H9 (cell line): ENCODE measurements around the gene CERS1. TPM values are rescaled to one million over a fixed set of nuclear protein-coding genes. Genes with fewer than 3 reads are reported as not detected.

Source experiments
- DNase-seq: peaks from one replicate; pipeline ENCODE4 v3.0.0-alpha.2; 2017
- H2AFZ ChIP-seq: one replicate; pipeline ENCODE4 v1.6.1; 2013; ENCODE audit warnings: mild to moderate bottlenecking, low read length, control low read depth, moderate library complexity
- H2AK5ac ChIP-seq: 2 replicates; pipeline ENCODE4 v1.6.1; 2013; ENCODE audit warnings: low read length, control low read depth, mixed read lengths; ENCODE audit not compliant: insufficient read length
- H2BK120ac ChIP-seq: one replicate; pipeline ENCODE4 v1.6.1; 2013; ENCODE audit warnings: low read depth, mild to moderate bottlenecking, low read length, control low read depth, inconsistent platforms; ENCODE audit not compliant: poor library complexity, severe bottlenecking
- H2BK12ac ChIP-seq: 2 replicates; pipeline ENCODE4 v1.6.1; 2013; ENCODE audit warnings: low read length, control low read depth, mixed read lengths, low read depth; ENCODE audit not compliant: insufficient read length
- H2BK15ac ChIP-seq: 2 replicates; pipeline ENCODE4 v1.6.1; 2013; ENCODE audit warnings: low read depth, low read length, control low read depth
- H2BK20ac ChIP-seq: one replicate; pipeline ENCODE4 v1.6.1; 2013; ENCODE audit warnings: low read depth, mild to moderate bottlenecking, low read length, control low read depth, inconsistent platforms; ENCODE audit not compliant: poor library complexity, severe bottlenecking
- H2BK5ac ChIP-seq: 2 replicates; pipeline ENCODE4 v1.6.1; 2013; ENCODE audit warnings: low read length, control low read depth, mixed read lengths; ENCODE audit not compliant: insufficient read length
- H3K14ac ChIP-seq: 2 replicates; pipeline ENCODE4 v1.6.1; 2013; ENCODE audit warnings: low read length, control low read depth; ENCODE audit not compliant: insufficient read depth
- H3K18ac ChIP-seq: 2 replicates; pipeline ENCODE4 v1.6.1; 2013; ENCODE audit warnings: low read depth, mild to moderate bottlenecking, mixed read lengths, low read length, control low read depth; ENCODE audit not compliant: insufficient read length
- H3K23ac ChIP-seq: 2 replicates; pipeline ENCODE4 v1.6.1; 2013; ENCODE audit warnings: low read length, control low read depth, mixed read lengths, low read depth; ENCODE audit not compliant: insufficient read length
- H3K23me2 ChIP-seq: 2 replicates; pipeline ENCODE4 v1.6.1; 2013; ENCODE audit warnings: low read depth, mild to moderate bottlenecking, mixed read lengths, low read length, control low read depth; ENCODE audit not compliant: insufficient read length, poor library complexity, severe bottlenecking
- H3K27ac ChIP-seq: 2 replicates; pipeline ENCODE4 v1.5.1; 2013; ENCODE audit warnings: low read length, control low read depth, mixed read lengths, low read depth; ENCODE audit not compliant: insufficient read length
- H3K27me3 ChIP-seq: 2 replicates; pipeline ENCODE4 v1.6.1; 2013; ENCODE audit warnings: low read length, control low read depth, inconsistent platforms; ENCODE audit not compliant: insufficient read depth
- H3K4ac ChIP-seq: 2 replicates; pipeline ENCODE4 v1.6.1; 2013; ENCODE audit warnings: low read depth, mild to moderate bottlenecking, control low read depth, inconsistent platforms, low read length, moderate library complexity
- H3K4me1 ChIP-seq: 2 replicates; pipeline ENCODE4 v1.6.1; 2013; ENCODE audit warnings: low read length, control low read depth, inconsistent platforms; ENCODE audit not compliant: insufficient read depth
- H3K4me2 ChIP-seq: 2 replicates; pipeline ENCODE4 v1.6.1; 2013; ENCODE audit warnings: low read length, control low read depth, mixed read lengths; ENCODE audit not compliant: insufficient read length, insufficient read depth
- H3K56ac ChIP-seq: 2 replicates; pipeline ENCODE4 v1.6.1; 2013; ENCODE audit warnings: low read depth, mild to moderate bottlenecking, mixed read lengths, low read length, control low read depth; ENCODE audit not compliant: insufficient read length
- H3K79me1 ChIP-seq: 2 replicates; pipeline ENCODE4 v1.6.1; 2013; ENCODE audit warnings: low read depth, mild to moderate bottlenecking, moderate library complexity, low read length, control low read depth, inconsistent platforms; ENCODE audit not compliant: insufficient read depth, poor library complexity, severe bottlenecking
- H3K79me2 ChIP-seq: 2 replicates; pipeline ENCODE4 v1.6.1; 2013; ENCODE audit warnings: low read length, control low read depth, inconsistent platforms; ENCODE audit not compliant: insufficient read depth
- H3K9ac ChIP-seq: 2 replicates; pipeline ENCODE4 v1.6.1; 2013; ENCODE audit warnings: low read length, control low read depth, mixed read lengths; ENCODE audit not compliant: insufficient read length; ENCODE audit errors: extremely low read depth
- H3K9me3 ChIP-seq: one replicate; pipeline ENCODE4 v1.6.1; 2013; ENCODE audit warnings: low read depth, low read length, inconsistent platforms; ENCODE audit not compliant: control insufficient read depth
- H3T11ph ChIP-seq: one replicate; pipeline ENCODE4 v1.6.1; 2013; ENCODE audit warnings: mild to moderate bottlenecking, low read length, control low read depth, inconsistent platforms
- H4K20me1 ChIP-seq: one replicate; pipeline ENCODE4 v1.6.1; 2013; ENCODE audit not compliant: control insufficient read depth, insufficient read length, insufficient read depth
- H4K5ac ChIP-seq: 2 replicates; pipeline ENCODE4 v1.6.1; 2013; ENCODE audit warnings: low read depth, mild to moderate bottlenecking, mixed read lengths, low read length, control low read depth; ENCODE audit not compliant: insufficient read length
- H4K8ac ChIP-seq: replicated peaks from 2 replicates; pipeline ENCODE4 v1.6.1; 2013; ENCODE audit warnings: low read length, control low read depth, mixed read lengths, low read depth; ENCODE audit not compliant: insufficient read length
- H4K91ac ChIP-seq: 2 replicates; pipeline ENCODE4 v1.6.1; 2013; ENCODE audit warnings: low read depth, mild to moderate bottlenecking, moderate library complexity, mixed read lengths, low read length, control low read depth; ENCODE audit not compliant: insufficient read length
- H3K27ac Mint-ChIP-seq, 3 experiments: 2 replicates in 2 of 3; 3 replicates in 1 of 3; pipeline ENCODE4 v1.8.0; 2020 to 2021; ENCODE audit warnings: mixed read lengths in 3 of 3, mild to moderate bottlenecking in 1 of 3, moderate library complexity in 1 of 3
- H3K27me3 Mint-ChIP-seq: 2 replicates; pipeline ENCODE4 v1.8.0; 2021; ENCODE audit warnings: low read depth, mild to moderate bottlenecking, moderate library complexity, mixed read lengths
- H3K36me3 Mint-ChIP-seq, 3 experiments: 2 replicates in 2 of 3; 3 replicates in 1 of 3; pipeline ENCODE4 v1.8.0; 2020 to 2021; ENCODE audit warnings: low read depth in 3 of 3, mixed read lengths in 3 of 3; ENCODE audit not compliant: insufficient read depth in 1 of 3
- H3K4me1 Mint-ChIP-seq, 2 experiments: 2 replicates each; pipeline ENCODE4 v1.8.0; 2020; ENCODE audit warnings: mixed read lengths in 2 of 2
- H3K4me3 Mint-ChIP-seq, 2 experiments: 2 replicates in 1 of 2; 3 replicates in 1 of 2; pipeline ENCODE4 v1.8.0; 2020 to 2021; ENCODE audit warnings: mild to moderate bottlenecking in 2 of 2, mixed read lengths in 2 of 2, moderate library complexity in 1 of 2
- H3K9me3 Mint-ChIP-seq, 2 experiments: 2 replicates in 1 of 2; 3 replicates in 1 of 2; pipeline ENCODE4 v1.8.0; 2020; ENCODE audit warnings: mild to moderate bottlenecking in 2 of 2, mixed read lengths in 2 of 2, moderate library complexity in 1 of 2
- WGBS: extraction: QIAGEN DNeasy Blood & Tissue Kit; methylation state at CpG from one replicate; pipeline ENCODE4 v1.1.7; 2013; ENCODE audit warnings: missing lambda C conversion rate, low lambda C conversion rate, mixed read lengths; ENCODE audit not compliant: insufficient read length; ENCODE audit errors: extremely low coverage; 5-methylcytosine and 5-hydroxymethylcytosine counted together
- total RNA-seq: library from RNA; stranded (reverse); gene quantifications from 2 replicates; pipeline ENCODE4 v1.2.1, GENCODE V29; 2021
- TF ChIP-seq, protein P1 (sequence below): fragments of 200-600 bp; sonication (generic); conservative IDR thresholded peaks from 3 replicates; pipeline ENCODE4 v1.8.0; 2021; ENCODE audit warnings: antibody characterized with exemption, mild to moderate bottlenecking

The CERS1 gene
- total RNA-seq, 1 experiment from 2014 or later = 19.3 TPM

- Histone ChIP-seq H4K20me1 (no peaks in the 10 kb centered on the region), H3K79me1 (no peaks in the 10 kb centered on the region), H3K23ac (no peak overlapping the region), H2BK12ac (no peak overlapping the region), H3K56ac (no peak overlapping the region), H2AK5ac (no peak overlapping the region), H3K9ac (no peak overlapping the region), H2BK15ac (no peak overlapping the region), H3K14ac (no peak overlapping the region), H3K27me3 (no peaks in the 10 kb centered on the region; the same call in 1 of the 2 replicates), H3K23me2 (peaks cover 7% of the 10 kb centered on the region), H3K27ac (no peak overlapping the region), H2AFZ (no peak overlapping the region), H3T11ph (no peak overlapping the region), H4K5ac (no peak overlapping the region), H3K9me3 (no peaks in the 10 kb centered on the region), H3K4ac (no peak overlapping the region), H3K4me1 (no peaks in the 10 kb centered on the region), H3K79me2 (no peaks in the 10 kb centered on the region), H3K18ac (no peak overlapping the region), H2BK120ac (no peak overlapping the region), H4K91ac (no peak overlapping the region), H2BK5ac (no peak overlapping the region), H3K4me2 (no peak overlapping the region), H2BK20ac (no peak overlapping the region), H4K8ac (no peak overlapping the region)
- H3K4me3 Mint-ChIP-seq = no peak overlapping the region
- DNase-seq = peak; percentile 26
- no peak overlapping the region for H3K27ac Mint-ChIP-seq
- peaks cover 0 to 8% of the 10 kb centered on the region in 2 experiments; a peak in 1 of 4 replicates for H3K4me1 Mint-ChIP-seq
- no peaks in the 10 kb centered on the region; a peak in 1 of 5 replicates for H3K9me3 Mint-ChIP-seq
- H3K27me3 Mint-ChIP-seq = peaks cover 17% of the 10 kb centered on the region
- TF ChIP-seq, protein P1, sequence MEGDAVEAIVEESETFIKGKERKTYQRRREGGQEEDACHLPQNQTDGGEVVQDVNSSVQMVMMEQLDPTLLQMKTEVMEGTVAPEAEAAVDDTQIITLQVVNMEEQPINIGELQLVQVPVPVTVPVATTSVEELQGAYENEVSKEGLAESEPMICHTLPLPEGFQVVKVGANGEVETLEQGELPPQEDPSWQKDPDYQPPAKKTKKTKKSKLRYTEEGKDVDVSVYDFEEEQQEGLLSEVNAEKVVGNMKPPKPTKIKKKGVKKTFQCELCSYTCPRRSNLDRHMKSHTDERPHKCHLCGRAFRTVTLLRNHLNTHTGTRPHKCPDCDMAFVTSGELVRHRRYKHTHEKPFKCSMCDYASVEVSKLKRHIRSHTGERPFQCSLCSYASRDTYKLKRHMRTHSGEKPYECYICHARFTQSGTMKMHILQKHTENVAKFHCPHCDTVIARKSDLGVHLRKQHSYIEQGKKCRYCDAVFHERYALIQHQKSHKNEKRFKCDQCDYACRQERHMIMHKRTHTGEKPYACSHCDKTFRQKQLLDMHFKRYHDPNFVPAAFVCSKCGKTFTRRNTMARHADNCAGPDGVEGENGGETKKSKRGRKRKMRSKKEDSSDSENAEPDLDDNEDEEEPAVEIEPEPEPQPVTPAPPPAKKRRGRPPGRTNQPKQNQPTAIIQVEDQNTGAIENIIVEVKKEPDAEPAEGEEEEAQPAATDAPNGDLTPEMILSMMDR = no peak
- WGBS = no CpG with 5 or more reads among the region's 18 CpGs
- H3K36me3 Mint-ChIP-seq = peaks cover 1 to 9% (median 5%) of the 10 kb centered on the region in 3 experiments; a peak in 5 of 7 replicates
These were observed 2.9 kb upstream of the CERS1 start for GRCh38 chr19:18898607-18899408.
